ENCODE results near the gene EXOC6B.

DNA sequence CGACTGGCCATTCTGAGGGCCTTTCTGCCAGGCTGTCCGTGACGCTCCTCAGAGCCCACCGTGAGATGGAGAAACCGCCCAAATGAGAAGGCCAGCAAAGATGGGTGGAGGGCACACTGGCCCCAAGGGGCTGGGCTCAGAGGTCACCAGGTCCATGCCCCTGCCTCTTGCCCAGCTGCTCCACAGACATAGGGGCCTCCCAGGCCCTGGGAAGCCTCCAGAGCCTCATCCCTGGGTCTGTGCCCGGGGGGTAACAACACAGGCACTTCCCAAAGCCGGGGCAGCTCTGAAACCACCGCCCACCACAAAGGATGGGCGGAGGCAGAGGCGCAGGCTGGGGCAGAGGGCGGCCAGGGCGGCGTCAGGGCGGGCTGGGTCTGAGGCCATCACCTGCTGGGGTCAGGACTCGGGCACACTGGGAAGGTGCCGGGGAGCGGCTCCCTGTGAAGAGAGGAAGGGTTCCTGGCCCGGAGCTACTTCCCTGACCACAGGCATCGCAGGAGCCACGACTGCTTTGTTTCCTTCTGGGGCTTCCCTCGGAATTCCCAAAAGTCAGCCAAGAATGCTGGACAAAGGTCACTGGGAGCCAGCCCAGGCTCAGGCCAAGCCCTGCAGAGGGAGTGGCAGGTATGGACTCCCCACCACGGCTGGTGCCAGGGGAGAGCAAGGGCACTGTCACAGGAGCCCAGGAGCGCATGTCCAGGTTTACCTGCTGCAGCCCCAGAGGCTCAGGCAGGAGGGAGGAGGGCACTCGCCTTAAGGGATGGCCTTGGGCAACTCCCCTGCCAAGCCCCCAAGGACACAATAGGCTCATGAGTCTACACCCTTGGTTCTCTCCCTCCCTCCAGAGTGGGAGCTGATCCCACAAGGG is 687.6 kb downstream of the EXOC6B start:
- TF ChIP-seq JUN (CRISPR knock-in tag; IDR thresholded peaks at IDR 0.05) (no peak), ZNF317 (CRISPR knock-in tag; IDR thresholded peaks at IDR 0.05; ENCODE audit: borderline replicate concordance, low read depth) (no peak), CTCF (IDR thresholded peaks at IDR 0.05) (no peak), MYBL2 (CRISPR knock-in tag; IDR thresholded peaks at IDR 0.05) (no peak)
